Adipose tissue (tissue), 3 donors: ENCODE data around the gene MYO16. TPM values are rescaled to one million over a fixed set of nuclear protein-coding genes. Genes with fewer than 3 reads are reported as not detected.

ENCODE experiments used
- H3K27ac ChIP-seq: one replicate; pipeline ENCODE4 v1.5.1; 2013; ENCODE audit warnings: low read depth, low read length
- WGBS, 3 donors: extraction: QIAGEN DNeasy Blood & Tissue Kit; methylation state at CpG; one replicate each; pipeline ENCODE4 v1.1.7; 2013; 5-methylcytosine and 5-hydroxymethylcytosine counted together
- polyA plus RNA-seq, 3 donors: library from polyadenylated mRNA; stranded (reverse); fragments of 200-250 nt; gene quantifications; one replicate each; pipeline ENCODE4 v1.2.3, GENCODE V29; 2013
- donor health status: healthy with polysubstance abuse.
- donor health status: Bipolar disorder and iron deficiency.
- donor health status: healthy.

MYO16 gene
- polyA plus RNA-seq, 3 donors: 0.05 to 2.0 (median 0.56) TPM

DNA sequence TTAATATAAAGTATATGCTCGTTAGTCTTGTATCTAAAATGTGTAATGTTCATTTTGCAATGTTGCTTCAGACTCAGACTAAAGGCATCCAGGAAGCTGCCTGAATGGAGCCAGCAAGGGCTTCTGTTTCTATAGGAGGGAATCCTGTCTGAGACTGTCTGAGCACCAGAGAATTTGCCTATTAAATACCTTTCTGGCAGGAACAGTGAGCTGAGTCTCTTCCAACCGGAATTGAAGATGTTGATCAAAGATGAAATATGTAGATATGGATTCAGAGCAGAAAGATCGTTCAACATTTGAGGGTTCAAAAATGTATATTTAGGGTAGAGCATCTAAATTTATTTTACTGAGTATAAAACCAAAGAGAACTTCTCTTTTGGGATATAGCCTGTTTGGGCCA, 20.9 kb downstream of the MYO16 start:
- 57 to 84% (median 80%) methylated on average over 3 of the region's 3 CpGs for WGBS, 3 donors

GRCh38 chr13:108656742-108657141, 27.3 kb downstream of the MYO16 start:
- 62 to 88% (median 87%) methylated on average over 4 of the region's 4 CpGs for WGBS, 3 donors
- no peak overlapping the region for H3K27ac ChIP-seq

More for the DNA sequence above, 20.9 kb downstream of the MYO16 start:
- no peak overlapping the region for H3K27ac ChIP-seq

DNA sequence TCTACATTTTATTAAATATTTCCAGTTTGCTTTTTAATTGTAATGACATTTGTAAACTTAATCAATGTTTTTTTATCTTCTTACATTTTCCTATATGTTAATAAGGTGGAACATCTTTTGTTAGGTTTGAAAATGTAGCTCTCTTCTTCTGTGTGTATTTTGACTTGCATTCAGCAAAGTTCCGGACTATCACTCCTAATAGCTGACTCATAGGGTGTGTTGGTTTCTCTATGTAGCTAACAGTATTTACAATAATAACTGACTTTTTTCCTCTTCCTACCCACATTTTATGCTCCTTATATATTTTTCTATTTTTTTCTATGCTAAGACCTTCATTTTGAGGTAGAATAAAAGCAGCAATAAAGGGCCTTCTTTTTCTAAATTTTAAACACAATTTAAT, 28.1 kb downstream of the MYO16 start:
- 70 to 82% (median 75%) methylated on average over 1 of the region's 1 CpG for WGBS, 3 donors

GRCh38 chr13:108662528-108662927, 33.1 kb downstream of the MYO16 start:
- H3K27ac ChIP-seq: no peak overlapping the region
- 73 to 84% (median 77%) methylated on average over 5 of the region's 5 CpGs for WGBS, 3 donors

More for the DNA sequence above, 28.1 kb downstream of the MYO16 start:
- H3K27ac ChIP-seq: no peak overlapping the region

DNA sequence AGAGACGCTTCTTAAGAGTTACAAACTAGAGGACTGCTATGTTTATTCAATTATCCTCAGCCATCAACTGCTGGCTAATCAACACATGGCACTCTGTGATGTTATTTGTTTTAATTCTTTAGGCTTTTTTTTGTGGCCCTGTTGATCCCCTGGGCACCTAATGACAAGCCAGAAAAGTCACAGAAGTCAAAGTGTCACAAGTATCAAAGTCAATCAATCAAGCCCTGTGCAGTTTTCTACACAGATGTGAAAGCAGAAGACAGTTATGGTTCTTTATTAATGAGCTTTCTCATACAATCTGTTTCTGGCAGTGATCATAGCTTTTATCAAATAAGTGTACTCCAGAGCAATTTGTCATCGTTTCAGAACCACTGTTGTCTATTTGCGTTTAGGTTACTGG, 34.3 kb downstream of the MYO16 start:
- WGBS, 3 donors: 58 to 76% (median 68%) methylated on average over 3 of the region's 3 CpGs

GRCh38 chr13:108667205-108667604, 37.8 kb downstream of the MYO16 start:
- WGBS, 3 donors: 78 to 93% (median 85%) methylated on average over 1 of the region's 1 CpG
- H3K27ac ChIP-seq: no peak overlapping the region

More for the DNA sequence above, 34.3 kb downstream of the MYO16 start:
- no peak overlapping the region for H3K27ac ChIP-seq

DNA sequence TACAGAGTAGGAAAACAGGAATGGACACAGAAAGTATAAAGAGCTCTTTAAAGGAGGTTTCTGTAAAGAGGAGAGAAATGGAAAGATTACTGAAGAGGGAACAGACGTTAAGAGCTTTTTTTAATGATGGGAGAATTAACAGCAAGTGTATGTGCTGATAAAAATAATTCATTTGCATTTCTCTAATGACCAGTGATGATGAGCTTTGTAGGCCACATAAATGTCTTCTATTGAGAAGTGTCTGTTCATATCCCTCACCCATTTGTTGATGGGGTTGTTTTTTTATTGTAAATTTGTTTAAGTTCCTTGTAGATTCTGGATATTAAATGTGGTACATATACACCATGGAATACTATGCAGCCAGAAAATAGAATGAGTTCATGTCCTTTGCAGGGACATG, 40.0 kb downstream of the MYO16 start:
- WGBS, 3 donors: 25 to 56% (median 49%) methylated on average over 1 of the region's 1 CpG
- no peak overlapping the region for H3K27ac ChIP-seq

- 74 to 85% (median 85%) methylated on average over 6 of the region's 6 CpGs for WGBS, 3 donors
- H3K27ac ChIP-seq: no peak overlapping the region
Observed at GRCh38 chr13:108674346-108674745, 44.9 kb downstream of the MYO16 start.

- 69 to 87% (median 83%) methylated on average over 4 of the region's 4 CpGs for WGBS, 3 donors
- H3K27ac ChIP-seq: no peak overlapping the region
Observed at GRCh38 chr13:108674771-108675170, 45.4 kb downstream of the MYO16 start.

DNA sequence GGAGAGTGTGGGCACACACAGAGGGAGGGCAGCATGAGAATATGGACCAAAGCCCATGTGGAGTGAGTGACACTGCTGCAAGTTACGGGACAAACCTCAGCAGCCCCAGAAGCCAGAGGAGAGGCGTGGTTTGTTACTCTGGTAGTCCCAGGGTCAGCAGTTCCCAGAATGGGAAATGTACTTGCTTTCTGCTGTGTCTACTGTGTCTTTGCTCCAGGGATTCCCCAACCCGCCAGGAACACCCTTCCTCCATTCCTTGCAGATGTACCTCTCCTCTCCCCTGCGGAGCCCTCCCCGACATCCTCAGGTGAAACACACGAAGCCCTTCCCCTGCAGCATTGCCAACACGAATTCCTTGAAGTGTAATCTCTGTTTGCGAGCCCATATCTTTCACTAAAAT, 47.2 kb downstream of the MYO16 start:
- 50 to 72% (median 65%) methylated on average over 8 of the region's 8 CpGs for WGBS, 3 donors

GRCh38 chr13:108677806-108678205, 48.4 kb downstream of the MYO16 start:
- H3K27ac ChIP-seq: no peak overlapping the region
- 74 to 80% (median 75%) methylated on average over 3 of the region's 3 CpGs for WGBS, 3 donors

More for the DNA sequence above, 47.2 kb downstream of the MYO16 start:
- no peak overlapping the region for H3K27ac ChIP-seq

GRCh38 chr13:108680011-108680410, 50.6 kb downstream of the MYO16 start:
- H3K27ac ChIP-seq: no peak overlapping the region
- 70 to 87% (median 86%) methylated on average over 1 of the region's 1 CpG for WGBS, 3 donors

- 57 to 83% (median 73%) methylated on average over 8 of the region's 8 CpGs for WGBS, 3 donors
Observed at GRCh38 chr13:108681986-108682575, 52.7 kb downstream of the MYO16 start.

GRCh38 chr13:108682714-108683113, 53.3 kb downstream of the MYO16 start:
- 65 to 86% (median 84%) methylated on average over 4 of the region's 4 CpGs for WGBS, 3 donors
- no peak overlapping the region for H3K27ac ChIP-seq

More at GRCh38 chr13:108681986-108682575, 52.7 kb downstream of the MYO16 start:
- no peak overlapping the region for H3K27ac ChIP-seq

DNA sequence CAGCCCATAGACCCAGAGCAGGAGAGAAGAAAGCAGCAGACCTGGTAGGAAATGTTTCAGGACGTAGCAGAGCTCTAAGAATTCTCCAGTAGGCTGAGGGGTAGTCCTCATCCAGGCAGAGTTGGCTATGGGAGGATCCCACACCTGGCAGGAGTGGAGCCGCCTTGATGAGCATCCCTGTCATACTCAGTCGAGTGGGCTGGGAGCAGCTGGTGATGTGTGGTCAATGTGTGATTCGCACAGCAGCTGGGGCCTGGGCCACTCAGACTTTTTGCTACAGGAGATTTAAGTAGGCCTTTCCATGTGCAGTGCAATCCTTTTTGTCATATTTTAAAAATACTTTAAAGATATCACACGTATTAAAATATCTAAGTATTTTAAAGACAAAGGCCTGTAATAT, 56.6 kb downstream of the MYO16 start:
- 83 to 86% (median 85%) methylated on average over 5 of the region's 5 CpGs for WGBS, 3 donors

DNA sequence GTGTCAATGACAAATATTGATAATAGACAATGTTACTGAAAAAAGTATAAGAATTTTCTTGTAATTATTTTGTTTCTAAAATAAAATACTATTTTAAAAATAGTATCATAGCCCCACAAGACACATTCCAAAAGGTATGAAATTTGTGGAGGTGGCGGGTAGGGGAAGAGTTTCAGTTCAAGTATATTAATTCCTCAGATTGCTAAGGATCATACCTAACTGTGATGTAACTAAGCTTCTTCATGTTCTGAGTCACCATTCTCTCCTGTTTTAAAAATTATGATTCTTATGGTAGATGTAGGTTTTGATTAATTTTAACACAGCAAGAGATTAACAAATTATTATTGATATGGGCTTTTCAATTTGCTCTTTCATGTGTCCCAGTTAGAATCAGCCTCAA, 61.3 kb downstream of the MYO16 start:
- 87 to 100% (median 89%) methylated on average over 1 of the region's 1 CpG for WGBS, 3 donors
- H3K27ac ChIP-seq: no peak overlapping the region

More for the DNA sequence above, 56.6 kb downstream of the MYO16 start:
- H3K27ac ChIP-seq: no peak overlapping the region

- WGBS, 3 donors: 41 to 50% (median 46%) methylated on average over 9 of the region's 9 CpGs
- H3K27ac ChIP-seq: no peak overlapping the region
Observed at GRCh38 chr13:108700422-108701170, 71.2 kb downstream of the MYO16 start.

DNA sequence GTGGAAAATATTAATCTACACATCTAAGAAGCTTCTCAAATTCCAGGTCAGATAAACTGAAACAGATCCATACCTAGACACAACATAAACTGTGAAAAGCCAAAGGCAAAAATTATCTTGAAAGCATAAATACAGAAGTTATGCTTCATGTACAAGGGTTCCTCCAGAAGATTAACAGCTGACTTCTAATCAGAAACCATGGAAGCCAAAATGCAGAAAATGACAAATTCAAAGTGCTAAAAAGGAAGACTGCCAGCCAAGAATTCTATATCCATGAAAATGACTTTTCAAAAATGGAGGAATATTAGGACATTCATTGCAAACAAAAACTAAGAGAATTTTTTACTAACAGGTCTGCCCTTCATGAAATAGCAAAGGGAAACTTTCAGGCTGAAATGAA, 72.8 kb downstream of the MYO16 start:
- no peak overlapping the region for H3K27ac ChIP-seq

DNA sequence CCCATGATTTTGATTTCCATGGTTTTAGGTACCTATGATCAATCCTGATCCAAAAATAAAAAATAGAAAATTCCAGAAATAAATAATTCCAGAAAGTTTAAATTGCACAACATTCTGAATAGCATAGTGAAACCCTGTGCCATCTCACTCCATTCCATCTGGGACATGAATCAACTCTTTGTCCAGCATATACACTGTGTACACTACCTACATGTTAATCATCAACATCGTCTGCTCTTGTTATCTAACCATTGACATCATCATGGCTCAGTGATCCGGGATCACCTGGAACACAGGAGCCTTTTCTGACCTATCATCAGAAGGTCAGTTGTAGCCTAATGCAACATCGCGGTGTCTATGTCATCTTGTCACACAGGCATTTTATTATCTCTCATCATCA, 75.6 kb downstream of the MYO16 start:
- H3K27ac ChIP-seq: no peak overlapping the region
- WGBS, 3 donors: 45 to 89% (median 86%) methylated on average over 4 of the region's 4 CpGs

DNA sequence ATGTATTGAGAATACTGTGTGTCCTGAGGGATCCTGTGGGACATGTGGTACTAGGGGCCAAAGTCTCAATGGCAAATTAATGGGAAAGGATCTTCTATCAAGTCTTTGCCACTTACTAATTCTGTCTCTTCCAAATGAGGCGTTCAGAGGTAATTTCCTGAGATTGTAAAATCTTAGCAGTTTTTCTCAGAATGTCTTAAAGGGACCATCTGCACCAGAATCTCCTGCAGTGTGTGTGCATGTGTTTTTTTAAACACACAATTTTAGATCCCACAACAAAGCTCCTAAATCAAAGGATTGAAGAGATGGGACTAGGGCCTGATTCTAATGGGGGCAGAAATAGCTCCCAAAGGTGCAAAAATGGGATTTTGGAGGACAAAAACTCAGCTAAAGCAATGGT, 78.2 kb downstream of the MYO16 start:
- no peak overlapping the region for H3K27ac ChIP-seq
- WGBS, 3 donors: 40 to 58% (median 54%) methylated on average over 1 of the region's 1 CpG
